Measurements from ENCODE around the gene ALS2CL.

Gene ALS2CL

GRCh38 chr3:46626039-46626438 is 67.4 kb downstream of the ALS2CL start:
- DNase-seq, result no peak

GRCh38 chr3:46624975-46625490 is 68.4 kb downstream of the ALS2CL start:
- no peak for DNase-seq

GRCh38 chr3:46624533-46624932 is 68.9 kb downstream of the ALS2CL start:
- DNase-seq, result no peak

- DNase-seq, result no peak
Measured at GRCh38 chr3:46619845-46620778, 73.4 kb downstream of the ALS2CL start.
